Measurements from ENCODE around the gene CPSF3.

CPSF3 gene

GRCh38 chr2:9423100-9423921, at the start of gene CPSF3, which contains the start of gene ITGB1BP1:
Gene CPSF3, plus strand, starts transcription at chr2:9423654. Its CDS starts 120 bp downstream, at chr2:9423774.
Gene ITGB1BP1, minus strand, starts transcription at chr2:9423528. Its CDS starts 4,831 bp downstream, at chr2:9418697.
- DNase-seq (ENCODE audit: low read depth), result peak; percentile 97

- DNase-seq (ENCODE audit: low read depth), result no peak
Measured at GRCh38 chr2:9374071-9374730, 49.3 kb upstream of the CPSF3 start.

GRCh38 chr2:9375857-9376428, 47.5 kb upstream of the CPSF3 start:
- no peak for DNase-seq (ENCODE audit: low read depth)

- DNase-seq (ENCODE audit: low read depth), result no peak
Measured at GRCh38 chr2:9377461-9378097, 45.9 kb upstream of the CPSF3 start.

- DNase-seq (ENCODE audit: low read depth), result no peak
Measured at GRCh38 chr2:9378433-9379390, 44.7 kb upstream of the CPSF3 start.

- DNase-seq (ENCODE audit: low read depth), result no peak
Measured at GRCh38 chr2:9379391-9379755, 44.1 kb upstream of the CPSF3 start.

GRCh38 chr2:9380702-9381628, 42.5 kb upstream of the CPSF3 start:
- no peak for DNase-seq (ENCODE audit: low read depth)

- no peak for DNase-seq (ENCODE audit: low read depth)
Measured at GRCh38 chr2:9382604-9383235, 40.7 kb upstream of the CPSF3 start.

GRCh38 chr2:9384521-9384920, 38.9 kb upstream of the CPSF3 start:
- DNase-seq (ENCODE audit: low read depth), result no peak

- DNase-seq (ENCODE audit: low read depth), result no peak
Measured at GRCh38 chr2:9385841-9386240, 37.6 kb upstream of the CPSF3 start.

- no peak for DNase-seq (ENCODE audit: low read depth)
Measured at GRCh38 chr2:9388199-9388681, 35.2 kb upstream of the CPSF3 start.

GRCh38 chr2:9388950-9389911, 34.2 kb upstream of the CPSF3 start:
- DNase-seq (ENCODE audit: low read depth), result no peak

- no peak for DNase-seq (ENCODE audit: low read depth)
Measured at GRCh38 chr2:9390151-9390850, 33.2 kb upstream of the CPSF3 start.

GRCh38 chr2:9390991-9391390, 32.5 kb upstream of the CPSF3 start:
- no peak for DNase-seq (ENCODE audit: low read depth)

- DNase-seq (ENCODE audit: low read depth), result no peak
Measured at GRCh38 chr2:9391961-9392720, 31.3 kb upstream of the CPSF3 start.

GRCh38 chr2:9392898-9393765, 30.3 kb upstream of the CPSF3 start:
- no peak for DNase-seq (ENCODE audit: low read depth)

Data from stimulated activated CD8-positive, alpha-beta memory T cell treated with anti-CD3 and anti-CD28 coated beads, Interleukin-12 subunit alpha, Interleukin-12 subunit beta, amount 100 ng/mL, for 4 hours (primary cell).